ENCODE data around the gene ZNF141.

GRCh38 chr4:314296-314903 is 23.2 kb upstream of the ZNF141 start:
- TF ChIP-seq, protein P1, sequence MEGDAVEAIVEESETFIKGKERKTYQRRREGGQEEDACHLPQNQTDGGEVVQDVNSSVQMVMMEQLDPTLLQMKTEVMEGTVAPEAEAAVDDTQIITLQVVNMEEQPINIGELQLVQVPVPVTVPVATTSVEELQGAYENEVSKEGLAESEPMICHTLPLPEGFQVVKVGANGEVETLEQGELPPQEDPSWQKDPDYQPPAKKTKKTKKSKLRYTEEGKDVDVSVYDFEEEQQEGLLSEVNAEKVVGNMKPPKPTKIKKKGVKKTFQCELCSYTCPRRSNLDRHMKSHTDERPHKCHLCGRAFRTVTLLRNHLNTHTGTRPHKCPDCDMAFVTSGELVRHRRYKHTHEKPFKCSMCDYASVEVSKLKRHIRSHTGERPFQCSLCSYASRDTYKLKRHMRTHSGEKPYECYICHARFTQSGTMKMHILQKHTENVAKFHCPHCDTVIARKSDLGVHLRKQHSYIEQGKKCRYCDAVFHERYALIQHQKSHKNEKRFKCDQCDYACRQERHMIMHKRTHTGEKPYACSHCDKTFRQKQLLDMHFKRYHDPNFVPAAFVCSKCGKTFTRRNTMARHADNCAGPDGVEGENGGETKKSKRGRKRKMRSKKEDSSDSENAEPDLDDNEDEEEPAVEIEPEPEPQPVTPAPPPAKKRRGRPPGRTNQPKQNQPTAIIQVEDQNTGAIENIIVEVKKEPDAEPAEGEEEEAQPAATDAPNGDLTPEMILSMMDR (IDR thresholded peaks at IDR 0.05): no peak
- TF ChIP-seq EP300 (IDR thresholded peaks at IDR 0.05): no peak
- TF ChIP-seq POLR2AphosphoS5 (IDR thresholded peaks at IDR 0.05): no peak
- no peak for TF ChIP-seq POLR2A (IDR thresholded peaks at IDR 0.05; ENCODE audit: low read depth)
